Activated CD8-positive, alpha-beta memory T cell treated with anti-CD3 and anti-CD28 coated beads, Interleukin-2, amount 50 U/mL, for 24 hours (primary cell): ENCODE data around the gene GRAMD1C.
A peak's percentile ranks its signal among the peaks of the same experiment; 100 is the strongest.
"Not testable (repeated sequence)": the region's sequence is repeated elsewhere in the genome, so short reads cannot be mapped to it uniquely, and the experiment has no call there.

Source experiments
- DNase-seq: peaks from one replicate; pipeline ENCODE4 v3.0.0-alpha.2; 2020; ENCODE audit errors: extremely low read depth

Gene GRAMD1C

DNA sequence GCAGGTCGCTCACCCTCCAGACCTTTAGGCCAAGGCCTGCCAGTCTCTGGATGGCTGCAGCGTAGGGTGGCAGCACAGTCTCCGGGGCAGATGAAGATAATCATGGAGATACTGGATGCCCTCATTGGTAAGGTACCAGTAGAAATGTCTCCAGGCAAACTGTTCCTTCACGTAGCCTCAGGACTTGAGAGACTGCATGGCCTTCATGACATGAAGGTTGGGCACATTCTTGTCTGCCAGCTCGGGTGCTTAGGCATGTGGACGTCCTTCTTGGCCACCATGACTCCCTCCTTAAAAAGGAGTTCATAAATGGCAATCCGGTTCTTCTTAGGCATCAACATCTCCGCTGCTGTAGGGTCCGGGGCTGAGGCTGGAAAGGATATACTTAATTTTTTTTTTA is 11.8 kb downstream of the GRAMD1C start:
- not testable (repeated sequence) for DNase-seq

- DNase-seq = no peak
Measured at GRCh38 chr3:113852506-113852905, 13.9 kb downstream of the GRAMD1C start.

DNA sequence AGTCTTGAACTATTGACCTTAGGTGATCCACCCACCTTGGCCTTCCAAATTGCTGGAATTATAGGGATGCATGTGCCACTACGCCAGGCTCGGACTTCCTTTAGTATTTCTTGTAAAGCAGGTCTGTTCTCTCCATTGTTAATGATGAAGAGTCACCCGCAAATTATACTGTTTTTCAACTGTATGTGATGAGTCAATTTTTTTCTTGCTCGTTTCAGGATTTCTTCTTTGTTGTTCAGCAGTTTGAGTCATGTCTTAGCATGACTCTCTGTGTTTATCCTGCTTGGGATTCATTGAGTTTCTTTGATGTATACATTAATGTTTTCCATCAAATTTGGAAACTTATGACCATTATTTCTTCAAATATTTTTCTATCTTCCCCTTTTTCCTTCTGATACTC is 28.9 kb downstream of the GRAMD1C start:
- DNase-seq = no peak

DNA sequence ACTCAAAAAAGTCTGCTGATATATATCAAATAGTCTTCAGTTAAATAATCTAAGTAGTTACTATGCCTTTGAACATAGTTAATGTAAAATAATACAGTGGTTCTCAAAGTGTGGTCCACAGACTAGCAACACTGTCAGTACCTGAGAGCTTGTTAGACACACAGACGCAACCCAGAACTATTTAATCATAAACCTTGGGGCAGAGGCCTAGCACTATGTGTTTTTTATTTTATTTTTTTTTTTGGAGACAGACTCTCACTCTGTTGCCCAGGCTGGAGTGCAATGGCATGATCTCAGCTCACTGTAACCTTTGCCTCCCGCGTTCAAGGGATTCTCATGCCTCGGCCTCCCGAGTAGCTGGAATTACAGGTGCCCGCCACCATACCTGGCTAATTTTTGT is 34.7 kb downstream of the GRAMD1C start:
- no peak for DNase-seq

GRCh38 chr3:113873814-113874526 is 35.4 kb downstream of the GRAMD1C start:
- no peak for DNase-seq

DNA sequence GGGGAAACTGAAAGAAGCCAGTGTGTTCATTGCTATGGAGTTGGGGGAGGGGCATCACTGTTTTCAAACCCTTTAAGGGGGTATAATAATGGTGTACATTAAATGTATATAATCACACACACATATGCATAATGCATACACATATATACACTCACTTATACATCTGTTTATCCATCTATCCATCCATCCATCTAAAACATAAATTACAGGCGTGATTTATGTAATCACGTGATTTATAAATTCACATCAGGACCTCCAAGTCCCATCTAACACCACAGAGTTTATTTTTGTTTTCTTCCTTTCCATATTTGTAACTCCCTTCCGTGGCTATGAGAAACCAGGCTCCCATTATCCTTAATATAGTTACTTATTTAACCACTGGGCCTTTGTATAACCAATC is 39.8 kb downstream of the GRAMD1C start:
- no peak for DNase-seq

- no peak for DNase-seq
Measured at GRCh38 chr3:113885050-113885449, 46.5 kb downstream of the GRAMD1C start.

DNA sequence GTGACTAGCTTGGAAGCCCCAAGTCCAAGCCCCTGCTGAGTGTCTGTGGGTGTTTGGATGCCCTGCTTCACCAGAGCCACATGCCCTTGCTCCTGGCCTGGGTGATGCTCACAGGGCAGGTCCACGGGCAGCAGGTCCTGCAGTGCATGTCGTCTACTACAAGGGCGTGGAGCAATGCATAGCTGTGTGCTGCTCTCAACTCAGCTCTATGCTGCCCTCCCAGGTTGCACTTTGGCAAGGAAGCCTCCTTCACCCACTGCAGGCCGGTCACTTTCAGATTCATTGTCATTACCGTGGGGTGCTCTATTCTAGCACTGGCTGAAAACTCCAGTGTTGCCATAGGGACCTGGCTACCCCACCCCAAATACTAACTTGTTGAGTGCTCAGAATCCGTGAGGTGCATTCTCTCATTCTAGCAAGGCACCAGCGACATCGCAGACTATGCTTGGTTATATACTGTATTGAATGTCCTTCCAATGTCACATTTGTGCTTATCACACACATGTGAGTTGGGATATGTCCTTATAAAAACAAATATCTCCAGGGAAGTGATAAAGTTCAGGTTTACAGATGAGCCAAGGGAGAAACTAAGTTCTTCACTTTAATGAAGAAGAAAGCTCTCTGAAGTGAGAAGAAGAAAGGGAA is 51.8 kb downstream of the GRAMD1C start:
- no peak for DNase-seq

GRCh38 chr3:113894927-113895326 is 56.3 kb downstream of the GRAMD1C start:
- DNase-seq = no peak

GRCh38 chr3:113895964-113896363 is 57.4 kb downstream of the GRAMD1C start:
- DNase-seq = no peak

DNA sequence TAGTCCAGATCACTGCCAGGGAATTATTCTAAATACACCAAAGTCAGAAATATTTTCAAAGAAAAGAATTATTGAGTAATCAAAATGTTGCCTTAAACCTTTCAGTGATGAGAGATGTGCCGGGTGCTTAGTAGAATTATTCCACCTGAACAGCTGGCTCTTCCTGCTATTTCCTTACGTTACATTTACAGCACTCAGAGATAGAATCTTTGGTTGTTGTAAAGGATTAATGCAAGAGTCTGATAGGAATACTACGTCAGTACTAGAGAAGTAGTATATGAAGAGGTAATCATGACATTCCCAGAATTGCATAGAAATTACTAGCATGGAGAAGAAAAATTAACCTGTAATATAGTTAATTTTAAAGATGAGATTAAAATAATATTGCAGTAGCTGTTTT is 58.3 kb downstream of the GRAMD1C start:
- no peak for DNase-seq

- DNase-seq = no peak
Measured at GRCh38 chr3:113897373-113897777, 58.8 kb downstream of the GRAMD1C start.

- DNase-seq = no peak
Measured at GRCh38 chr3:113898892-113899291, 60.3 kb downstream of the GRAMD1C start.

DNA sequence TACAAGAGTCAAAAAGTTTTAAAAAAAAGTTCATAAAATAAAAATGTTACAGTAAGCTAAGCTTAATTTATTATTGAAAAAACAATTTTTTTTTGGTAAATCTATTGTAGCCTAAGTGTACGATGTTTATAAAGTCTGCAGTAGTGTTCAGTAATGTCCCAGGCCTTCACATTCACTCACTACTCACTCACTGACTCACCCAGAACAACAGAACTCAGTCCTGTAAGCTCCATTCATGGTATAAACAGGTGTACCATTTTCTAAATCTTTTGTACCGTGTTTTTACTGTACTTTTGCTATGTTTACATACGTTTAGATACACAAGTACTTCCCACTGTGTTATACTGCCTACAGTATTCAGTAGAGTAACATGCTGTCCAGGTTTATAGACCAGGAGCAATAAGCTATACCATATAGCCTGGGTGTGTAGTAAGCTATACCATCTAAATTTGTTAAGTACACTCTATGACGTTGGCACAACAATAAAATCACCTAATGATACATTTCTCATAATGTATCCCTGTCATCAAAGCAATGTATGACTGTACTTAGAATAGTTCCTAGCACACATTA is 68.1 kb downstream of the GRAMD1C start:
- DNase-seq = no peak

DNA sequence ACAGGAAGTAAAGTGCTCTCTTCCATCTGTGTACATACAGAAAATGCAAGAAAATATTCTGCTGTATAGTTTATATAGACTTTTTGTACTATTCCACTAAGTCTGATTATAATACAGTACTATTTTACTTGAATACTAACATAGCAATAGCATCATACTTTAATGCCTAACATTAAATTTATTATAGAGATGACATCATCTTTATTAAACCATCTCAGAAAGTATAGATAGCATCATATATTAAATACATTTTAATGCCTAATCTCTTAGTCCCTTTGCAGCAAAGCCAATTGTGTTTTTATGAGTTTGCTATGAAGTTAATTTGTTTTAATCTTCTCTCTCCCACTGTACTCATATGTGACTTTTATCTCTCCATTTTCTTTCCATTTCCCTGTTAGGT is 69.5 kb downstream of the GRAMD1C start:
- no peak for DNase-seq

DNA sequence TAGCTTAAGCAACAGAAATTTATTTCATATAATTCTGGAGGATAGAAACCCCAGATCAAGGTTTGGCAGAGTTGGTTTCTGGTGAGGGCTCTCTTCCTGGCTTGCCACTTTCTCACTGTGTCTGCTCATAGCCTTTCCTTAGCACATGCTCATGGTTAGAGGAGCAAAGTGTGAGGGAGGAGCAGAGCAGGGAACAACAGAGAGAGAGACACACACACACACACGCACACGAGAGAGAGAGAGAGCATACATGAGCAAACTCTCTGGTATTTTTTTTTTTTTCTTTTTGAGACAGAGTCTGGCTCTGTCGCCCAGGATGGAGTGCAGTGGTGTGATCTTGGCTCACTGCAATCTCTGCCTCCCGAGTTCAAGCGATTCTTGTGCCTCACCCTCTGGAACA is 72.4 kb downstream of the GRAMD1C start:
- DNase-seq = no peak

GRCh38 chr3:113912552-113913236 is 74.1 kb downstream of the GRAMD1C start:
- no peak for DNase-seq

DNA sequence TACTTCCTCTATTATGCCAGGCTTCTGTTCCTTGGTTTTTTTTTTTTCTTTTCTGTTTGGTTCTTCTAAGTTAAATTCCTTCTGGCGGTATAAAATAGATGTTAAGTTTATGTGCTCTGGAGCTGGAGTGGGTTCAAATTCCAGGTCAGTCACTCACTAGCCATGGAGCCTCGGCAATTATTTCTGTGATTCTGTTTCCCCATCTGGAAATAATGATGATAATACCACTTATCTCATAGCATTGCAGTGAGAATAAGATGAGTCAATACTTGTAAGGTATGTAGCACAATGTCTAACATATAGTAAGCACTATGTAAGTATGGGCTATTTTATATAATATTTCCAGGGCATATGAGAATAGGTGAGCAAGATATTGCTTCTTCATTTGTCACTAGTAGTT is 76.1 kb downstream of the GRAMD1C start:
- DNase-seq = no peak

- DNase-seq = no peak
Measured at GRCh38 chr3:113927556-113927955, 89.0 kb downstream of the GRAMD1C start.

GRCh38 chr3:113946831-113947230 is 108.2 kb downstream of the GRAMD1C start:
- DNase-seq = no peak

- DNase-seq = peak; percentile 1
Measured at GRCh38 chr3:113947372-113948014, 108.9 kb downstream of the GRAMD1C start, which contains the start of gene ZDHHC23. TSS of gene ZDHHC23 (plus strand) at chr3:113948013. CDS start at chr3:113948803, 790 bp downstream.
